22Rv1 (cell line): ENCODE data around the gene SLC25A21.

Source experiments
- ZFX ChIP-seq: fragments of 450-650 bp; IDR thresholded peaks from 2 replicates; pipeline ENCODE4 v1.6.1; 2017; ENCODE audit warnings: antibody characterized with exemption, borderline replicate concordance
- TF ChIP-seq, protein P1 (sequence below): fragments of 450-650 bp; IDR thresholded peaks from 2 replicates; pipeline ENCODE4 v1.5.1; 2017; ENCODE audit warnings: mild to moderate bottlenecking

DNA sequence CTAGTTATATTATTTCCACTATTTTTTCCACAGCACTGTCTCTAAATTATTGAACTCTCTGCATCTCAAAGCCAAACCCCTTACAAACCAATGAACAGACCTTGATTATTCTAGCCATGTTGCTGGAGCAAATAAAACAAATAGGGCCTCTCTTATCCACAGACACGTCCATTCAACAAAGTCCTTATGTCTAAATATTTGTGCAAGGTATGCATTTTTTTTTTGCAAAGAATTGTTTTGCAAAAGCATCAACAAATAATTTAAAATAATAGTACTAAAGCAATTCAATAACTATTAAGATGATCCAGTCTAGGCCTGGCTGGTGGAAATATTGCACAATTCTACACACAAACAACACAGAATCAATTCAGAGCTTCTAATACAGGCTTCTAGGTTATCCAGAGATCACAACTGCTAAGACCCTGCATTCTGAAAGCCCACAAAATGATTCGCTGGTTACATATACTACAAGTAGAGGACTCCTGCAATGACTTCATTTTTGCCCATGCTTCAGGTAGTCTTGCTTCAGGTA lies 221.0 kb downstream of the SLC25A21 start:
- TF ChIP-seq, protein P1, sequence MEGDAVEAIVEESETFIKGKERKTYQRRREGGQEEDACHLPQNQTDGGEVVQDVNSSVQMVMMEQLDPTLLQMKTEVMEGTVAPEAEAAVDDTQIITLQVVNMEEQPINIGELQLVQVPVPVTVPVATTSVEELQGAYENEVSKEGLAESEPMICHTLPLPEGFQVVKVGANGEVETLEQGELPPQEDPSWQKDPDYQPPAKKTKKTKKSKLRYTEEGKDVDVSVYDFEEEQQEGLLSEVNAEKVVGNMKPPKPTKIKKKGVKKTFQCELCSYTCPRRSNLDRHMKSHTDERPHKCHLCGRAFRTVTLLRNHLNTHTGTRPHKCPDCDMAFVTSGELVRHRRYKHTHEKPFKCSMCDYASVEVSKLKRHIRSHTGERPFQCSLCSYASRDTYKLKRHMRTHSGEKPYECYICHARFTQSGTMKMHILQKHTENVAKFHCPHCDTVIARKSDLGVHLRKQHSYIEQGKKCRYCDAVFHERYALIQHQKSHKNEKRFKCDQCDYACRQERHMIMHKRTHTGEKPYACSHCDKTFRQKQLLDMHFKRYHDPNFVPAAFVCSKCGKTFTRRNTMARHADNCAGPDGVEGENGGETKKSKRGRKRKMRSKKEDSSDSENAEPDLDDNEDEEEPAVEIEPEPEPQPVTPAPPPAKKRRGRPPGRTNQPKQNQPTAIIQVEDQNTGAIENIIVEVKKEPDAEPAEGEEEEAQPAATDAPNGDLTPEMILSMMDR = no peak
- no peak for TF ChIP-seq ZFX
